Subcutaneous adipose tissue (tissue), 4 donors: ENCODE measurements around the gene MGAT4B. TPM values are rescaled to one million over a fixed set of nuclear protein-coding genes. Genes with fewer than 3 reads are reported as not detected.

Source experiments
- total RNA-seq, 4 donors: library from RNA; depleted of rRNA; stranded (reverse); fragments of >200 nt; gene quantifications; one replicate each; pipeline ENCODE4 v1.1.0, GENCODE V29; 2016
- TF ChIP-seq, protein P1 (sequence below): fragments of 450-650 bp; IDR thresholded peaks from one replicate; pipeline ENCODE4 v1.5.1; 2016; ENCODE audit warnings: low read depth, mild to moderate bottlenecking, control low read depth, antibody characterized with exemption, moderate library complexity

Gene MGAT4B
- total RNA-seq, 4 donors from 2014 or later = 47.9 to 101 (median 84.2) TPM

DNA sequence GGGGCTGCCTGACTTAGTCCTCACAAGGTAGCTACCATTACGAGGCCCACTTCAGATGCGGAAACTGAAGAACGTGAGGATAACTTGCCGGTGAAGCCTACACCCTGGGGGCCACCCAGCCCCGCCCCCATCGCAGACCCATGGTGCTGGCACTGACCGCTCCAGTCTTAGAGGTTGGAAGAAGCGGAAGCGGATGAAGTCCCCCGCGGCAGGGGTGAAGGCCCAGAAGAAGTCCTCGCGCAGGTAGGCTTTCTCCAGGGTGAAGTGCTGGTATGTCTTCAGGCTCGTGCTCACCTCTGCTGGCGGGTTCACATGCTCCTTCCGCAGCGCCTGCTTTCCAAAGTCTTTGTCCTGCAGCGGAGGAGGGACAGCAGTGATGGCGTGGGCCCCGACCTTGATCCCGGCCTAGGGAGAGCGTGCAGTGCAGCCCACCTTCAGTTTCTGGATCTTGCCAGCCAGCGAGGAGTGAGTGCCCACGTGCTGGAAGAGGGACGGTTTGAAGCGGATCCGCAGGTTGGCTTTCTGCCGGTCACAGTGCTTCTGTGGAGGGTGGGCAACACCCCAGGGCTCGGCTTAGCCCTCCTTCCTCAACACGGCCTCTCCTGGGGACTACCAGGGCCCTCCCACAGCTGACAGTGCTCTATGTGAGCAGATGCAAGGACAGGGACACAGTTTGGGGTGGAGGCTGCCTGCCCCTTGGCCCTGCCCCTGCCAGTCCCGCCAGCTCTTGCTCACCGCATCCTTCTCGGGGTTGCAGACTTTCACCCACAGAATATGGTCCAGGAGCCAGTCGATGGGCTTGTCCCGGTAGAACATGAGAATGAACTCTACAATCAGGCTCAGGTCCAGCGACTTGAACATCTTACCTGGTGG lies 7.7 kb downstream of the MGAT4B start:
- TF ChIP-seq, protein P1, sequence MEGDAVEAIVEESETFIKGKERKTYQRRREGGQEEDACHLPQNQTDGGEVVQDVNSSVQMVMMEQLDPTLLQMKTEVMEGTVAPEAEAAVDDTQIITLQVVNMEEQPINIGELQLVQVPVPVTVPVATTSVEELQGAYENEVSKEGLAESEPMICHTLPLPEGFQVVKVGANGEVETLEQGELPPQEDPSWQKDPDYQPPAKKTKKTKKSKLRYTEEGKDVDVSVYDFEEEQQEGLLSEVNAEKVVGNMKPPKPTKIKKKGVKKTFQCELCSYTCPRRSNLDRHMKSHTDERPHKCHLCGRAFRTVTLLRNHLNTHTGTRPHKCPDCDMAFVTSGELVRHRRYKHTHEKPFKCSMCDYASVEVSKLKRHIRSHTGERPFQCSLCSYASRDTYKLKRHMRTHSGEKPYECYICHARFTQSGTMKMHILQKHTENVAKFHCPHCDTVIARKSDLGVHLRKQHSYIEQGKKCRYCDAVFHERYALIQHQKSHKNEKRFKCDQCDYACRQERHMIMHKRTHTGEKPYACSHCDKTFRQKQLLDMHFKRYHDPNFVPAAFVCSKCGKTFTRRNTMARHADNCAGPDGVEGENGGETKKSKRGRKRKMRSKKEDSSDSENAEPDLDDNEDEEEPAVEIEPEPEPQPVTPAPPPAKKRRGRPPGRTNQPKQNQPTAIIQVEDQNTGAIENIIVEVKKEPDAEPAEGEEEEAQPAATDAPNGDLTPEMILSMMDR = no peak

DNA sequence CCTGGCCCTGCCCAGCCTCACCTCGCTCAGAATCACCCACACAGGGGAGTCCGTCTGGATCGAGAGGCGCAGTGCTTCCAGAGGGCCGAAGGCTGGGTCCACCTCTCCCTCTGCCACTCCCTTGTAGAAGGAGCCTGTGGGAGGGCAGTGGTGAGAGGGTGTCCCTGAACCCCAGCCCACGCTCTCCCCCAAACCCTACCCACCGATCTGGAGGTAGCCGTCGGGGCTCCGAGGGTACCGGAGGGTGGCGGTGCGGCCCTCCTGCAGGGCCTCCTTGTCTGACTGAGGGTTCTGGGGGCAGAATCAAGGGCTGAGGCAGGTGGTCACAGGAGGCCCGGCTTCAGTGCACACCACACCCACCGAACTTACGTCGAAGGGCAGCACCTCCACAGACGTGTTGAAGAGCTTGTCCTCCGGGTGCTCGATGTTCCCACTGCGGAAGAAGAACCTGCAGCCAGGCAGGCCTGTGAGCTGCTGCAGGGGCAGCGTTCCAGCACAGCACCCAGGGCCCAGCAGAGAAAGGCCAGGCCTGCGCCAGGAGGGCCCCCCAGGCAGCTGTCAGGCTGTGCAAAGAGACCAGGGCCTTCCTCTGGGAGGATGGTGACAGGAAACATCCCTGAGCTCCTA lies 8.4 kb downstream of the MGAT4B start:
- TF ChIP-seq, protein P1 = no peak

DNA sequence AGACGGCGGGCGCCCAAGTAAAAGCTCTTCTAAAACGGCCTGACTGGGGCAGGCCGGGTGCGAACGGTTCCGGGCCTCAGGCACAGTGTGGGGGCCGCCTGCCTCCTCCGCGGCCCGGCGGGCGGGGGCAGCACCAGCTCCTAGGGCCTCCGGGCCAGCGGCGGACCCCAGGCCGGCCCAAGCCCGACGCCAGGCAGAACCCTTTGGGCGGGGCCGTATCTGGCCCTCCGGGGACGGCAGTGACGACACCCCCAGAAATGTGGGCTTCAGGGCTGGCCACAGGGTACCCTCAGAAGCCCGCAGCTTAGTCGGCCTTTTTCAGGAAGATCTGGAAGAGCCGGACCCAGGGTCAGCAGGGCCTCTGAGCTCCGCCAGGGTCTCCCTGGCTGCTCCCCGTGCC lies 8.9 kb downstream of the MGAT4B start:
- TF ChIP-seq, protein P1 = no peak

DNA sequence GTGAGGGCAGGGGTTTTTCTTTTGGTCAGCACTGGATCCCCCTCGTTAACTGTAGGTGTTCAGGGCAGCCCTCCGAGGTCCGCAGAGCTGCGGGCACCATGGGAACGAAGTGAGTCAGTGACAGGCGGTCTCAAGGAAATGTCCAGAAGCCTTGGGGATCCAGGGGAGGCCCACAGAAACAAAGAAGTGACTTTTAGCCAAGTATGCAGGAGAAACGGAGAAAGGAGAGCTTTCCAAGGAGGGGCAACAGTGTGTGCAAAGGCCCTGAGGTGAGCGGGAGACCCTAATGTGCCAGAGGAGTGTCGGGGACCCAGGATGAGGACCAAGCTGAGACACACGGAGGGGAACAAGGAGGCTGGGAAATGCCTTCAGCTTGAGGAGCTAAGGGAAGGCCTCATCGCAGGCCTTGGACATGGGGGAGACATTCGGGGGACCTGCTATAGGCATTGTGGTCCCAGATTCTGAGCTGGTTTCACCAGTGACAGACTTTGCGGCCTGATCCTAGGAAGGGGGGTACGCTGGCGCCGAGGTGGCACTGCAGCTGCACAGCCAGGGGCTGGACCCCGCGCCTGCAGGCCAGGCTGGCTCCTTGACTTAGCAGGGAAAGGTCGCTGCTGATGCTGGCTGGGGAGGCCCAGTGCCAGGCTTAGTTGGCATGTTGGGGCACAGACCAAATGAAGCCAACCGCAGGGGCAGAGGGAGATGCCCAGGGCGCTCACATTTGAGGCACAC lies 9.6 kb downstream of the MGAT4B start:
- TF ChIP-seq, protein P1 = no peak

DNA sequence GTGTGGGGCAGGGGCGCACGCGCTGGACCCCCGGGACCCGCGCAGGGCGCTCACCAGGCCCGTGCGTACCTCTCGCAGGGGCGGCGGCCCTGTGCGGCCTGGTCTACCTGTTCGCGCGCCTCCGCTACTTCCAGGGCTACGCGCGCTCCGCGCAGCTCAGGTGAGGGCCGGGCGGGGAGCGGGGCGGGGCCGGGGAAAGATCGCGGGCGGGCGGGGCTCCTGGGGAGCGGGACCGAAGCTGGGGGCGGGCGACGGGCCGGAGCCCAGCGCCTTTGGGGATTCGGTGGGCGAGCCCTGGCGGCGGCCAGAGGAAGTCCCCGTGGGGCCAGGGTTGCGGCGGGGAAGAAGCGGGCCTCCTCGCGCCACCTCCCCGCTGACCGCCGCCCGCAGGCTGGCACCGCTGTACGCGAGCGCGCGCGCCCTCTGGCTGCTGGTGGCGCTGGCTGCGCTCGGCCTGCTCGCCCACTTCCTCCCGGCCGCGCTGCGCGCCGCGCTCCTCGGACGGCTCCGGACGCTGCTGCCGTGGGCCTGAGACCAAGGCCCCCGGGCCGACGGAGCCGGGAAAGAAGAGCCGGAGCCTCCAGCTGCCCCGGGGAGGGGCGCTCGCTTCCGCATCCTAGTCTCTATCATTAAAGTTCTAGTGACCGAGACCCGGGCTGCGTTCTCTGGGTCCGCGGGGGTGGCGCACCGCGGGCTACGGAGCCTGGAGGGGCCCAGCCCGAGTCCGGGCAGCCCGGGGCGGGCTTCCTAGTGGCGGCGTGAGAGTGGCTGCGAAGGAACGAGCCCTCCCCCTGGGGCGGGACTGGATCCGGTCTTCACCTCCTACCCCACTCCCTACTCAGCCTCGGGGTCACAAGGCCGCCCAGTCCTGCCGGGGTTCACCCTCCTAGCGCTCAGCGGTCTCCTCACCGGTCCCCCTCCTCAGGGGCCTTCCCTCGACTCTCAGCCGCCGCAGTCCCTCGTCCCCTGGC lies 10.5 kb downstream of the MGAT4B start:
- TF ChIP-seq, protein P1 = no peak

DNA sequence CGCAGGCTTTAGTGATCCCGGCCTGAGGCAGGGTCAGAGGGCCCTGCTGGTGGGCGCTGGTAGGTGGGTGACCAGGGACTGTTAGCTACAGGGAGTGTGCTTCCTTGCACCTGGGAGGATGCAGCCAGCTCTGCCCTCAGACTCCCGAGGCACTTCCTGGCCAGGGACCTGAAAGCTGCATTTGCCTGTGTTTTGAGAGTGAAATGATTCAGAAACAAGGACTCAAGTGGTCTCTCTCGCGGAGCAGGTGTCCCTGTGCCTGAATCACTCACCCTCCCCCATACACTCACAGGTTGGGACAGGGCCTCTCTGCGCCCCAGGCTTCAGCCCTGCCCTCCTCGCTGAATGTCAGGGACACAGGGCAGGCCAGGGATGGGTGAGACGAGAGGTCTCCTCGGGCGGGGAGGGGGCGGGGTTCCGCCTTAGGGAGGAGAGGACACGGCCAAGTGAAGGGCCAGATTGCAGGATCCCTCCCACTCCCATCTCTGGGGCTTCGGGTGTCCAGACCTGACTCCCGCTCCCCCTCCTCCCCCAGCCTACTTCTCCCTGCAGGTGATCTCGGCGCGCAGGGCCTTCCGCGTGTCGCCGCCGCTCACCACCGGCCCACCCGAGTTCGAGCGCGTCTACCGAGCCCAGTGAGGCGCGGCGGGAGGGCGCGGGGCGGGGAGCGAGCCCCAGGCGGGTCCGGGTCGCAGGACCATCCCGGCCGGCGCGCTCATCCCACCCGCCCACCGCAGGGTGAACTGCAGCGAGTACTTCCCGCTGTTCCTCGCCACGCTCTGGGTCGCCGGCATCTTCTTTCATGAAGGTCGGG lies 11.4 kb downstream of the MGAT4B start:
- TF ChIP-seq, protein P1 = no peak
